CD4-positive, alpha-beta T cell (primary cell): ENCODE results near the gene DENND4A. TPM values are rescaled to one million over a fixed set of nuclear protein-coding genes. Genes with fewer than 3 reads are reported as not detected.

Source experiments
- ATAC-seq: fragments of 200-7000 bp; cut with Tn5 transposase; one replicate; pipeline ENCODE4 v1.10.0; 2022; ENCODE audit warnings: mild to moderate bottlenecking; ENCODE audit not compliant: poor library complexity
- CTCF ChIA-PET: fragments of 350-600 bp; sonication (Branson Sonifier 250); formaldehyde crosslinking; loops from one replicate; lab custom pipeline; 2021; ENCODE audit warnings: antibody characterized with exemption, inconsistent platforms; lab: Charles Lee
- POLR2A ChIA-PET: fragments of 350-600 bp; sonication (Branson Sonifier 250); formaldehyde crosslinking; loops from one replicate; lab custom pipeline; 2021; ENCODE audit warnings: antibody characterized with exemption, inconsistent platforms; lab: Charles Lee
- DNase-seq, 14 experiments: peaks; one replicate each; pipeline ENCODE4 v3.0.0-alpha.2; 2013 to 2020; ENCODE audit warnings: mixed read lengths in 2 of 14
- H3K27ac ChIP-seq, 2 donors: one replicate each; pipeline versions ENCODE4 v1.5.1 to v1.7.0; 2013; ENCODE audit warnings: low read length in 2 of 2, low read depth in 1 of 2, mild to moderate bottlenecking in 1 of 2
- H3K27me3 ChIP-seq, 2 experiments: 1 replicate in 1 of 2; 2 replicates in 1 of 2; pipeline versions ENCODE4 v1.6.1 to v1.7.0; 2013; ENCODE audit warnings: low read length in 2 of 2, control low read depth in 1 of 2, mild to moderate bottlenecking in 1 of 2, moderate library complexity in 1 of 2; ENCODE audit not compliant: insufficient read depth in 2 of 2, control insufficient read depth in 1 of 2
- H3K36me3 ChIP-seq: one replicate; pipeline ENCODE4 v1.6.1; 2013; ENCODE audit warnings: low read length, control low read depth; ENCODE audit not compliant: insufficient read depth
- H3K4me1 ChIP-seq: one replicate; pipeline ENCODE4 v1.6.1; 2013; ENCODE audit warnings: low read length, control low read depth; ENCODE audit not compliant: insufficient read depth
- H3K4me3 ChIP-seq: one replicate; pipeline ENCODE4 v1.5.1; 2013; ENCODE audit warnings: mild to moderate bottlenecking, low read length, moderate library complexity
- H3K9me3 ChIP-seq, 2 experiments: 1 replicate in 1 of 2; 2 replicates in 1 of 2; pipeline versions ENCODE4 v1.6.1 to v1.7.0; 2013; ENCODE audit warnings: low read length in 2 of 2, mild to moderate bottlenecking in 2 of 2, control low read depth in 1 of 2, moderate library complexity in 1 of 2; ENCODE audit not compliant: control insufficient read depth in 1 of 2, insufficient read depth in 1 of 2
- H3K27ac Mint-ChIP-seq: one replicate; pipeline ENCODE4 v1.8.0; 2020; ENCODE audit warnings: mixed read lengths
- H3K27me3 Mint-ChIP-seq: one replicate; pipeline ENCODE4 v1.8.0; 2021; ENCODE audit warnings: mixed read lengths
- H3K36me3 Mint-ChIP-seq: one replicate; pipeline ENCODE4 v1.8.0; 2021; ENCODE audit warnings: low read depth, mixed read lengths
- H3K4me1 Mint-ChIP-seq: one replicate; pipeline ENCODE4 v1.8.0; 2021; ENCODE audit warnings: low read depth, mixed read lengths
- H3K4me3 Mint-ChIP-seq: one replicate; pipeline ENCODE4 v1.8.0; 2020; ENCODE audit warnings: mild to moderate bottlenecking, mixed read lengths
- H3K9me3 Mint-ChIP-seq: one replicate; pipeline ENCODE4 v1.8.0; 2020; ENCODE audit warnings: mixed read lengths
- CTCF ChIP-seq: fragments of 200-600 bp; IDR thresholded peaks from one replicate; pipeline ENCODE4 v1.8.0; 2022; ENCODE audit warnings: antibody characterized with exemption, mild to moderate bottlenecking
- intact Hi-C, 2 experiments: fragments of 100-400 bp; cut with DNase I in 1 of 2; cut with micrococcal nuclease in 1 of 2; formaldehyde crosslinking; loops; one replicate each; pipeline versions ENCODE4 v1.15.1 to v1.9.0; 2023 to 2025; cut with DNase I, micrococcal nuclease
- total RNA-seq, 174 experiments: library from RNA in 2 of 174; stranded (reverse) in 2 of 174; gene quantifications; one replicate each; pipeline ENCODE4 v1.2.3 and lab custom pipeline; 2021 to 2026

Gene DENND4A
- total RNA-seq, 2 experiments from 2014 or later: 64.1 to 69.6 TPM

GRCh38 chr15:65758242-65758641 is 33.9 kb downstream of the DENND4A start:
- Histone ChIP-seq H3K36me3 (peaks cover 35% of the 10 kb centered on the region), H3K4me3 (no peak overlapping the region), H3K4me1 (peaks cover 12% of the 10 kb centered on the region), H3K27ac (no peak overlapping the region), H3K27me3 (no peaks in the 10 kb centered on the region), H3K9me3 (no peaks in the 10 kb centered on the region)
- CTCF ChIA-PET: interaction anchor here (1.5 kb wide), 1 partner anchor 99 kb away, joined by 5 read pairs; no protein-coding TSS in a partner anchor
- no peak for DNase-seq
- no peaks in the 10 kb centered on the region for H3K27me3 Mint-ChIP-seq
- peaks cover 28% of the 10 kb centered on the region for H3K4me1 Mint-ChIP-seq
- H3K36me3 Mint-ChIP-seq: peaks cover 53% of the 10 kb centered on the region
- no peak for TF ChIP-seq CTCF
- H3K9me3 Mint-ChIP-seq: no peaks in the 10 kb centered on the region
- no peak overlapping the region for H3K27ac Mint-ChIP-seq
- intact Hi-C loops: loop anchor here in 1 of 2 experiments (5.0 kb wide), 1 partner anchor 69 kb away; no protein-coding TSS in a partner anchor
- POLR2A ChIA-PET: no interaction called here
- no peak overlapping the region for H3K4me3 Mint-ChIP-seq
- no peak for ATAC-seq

DNA sequence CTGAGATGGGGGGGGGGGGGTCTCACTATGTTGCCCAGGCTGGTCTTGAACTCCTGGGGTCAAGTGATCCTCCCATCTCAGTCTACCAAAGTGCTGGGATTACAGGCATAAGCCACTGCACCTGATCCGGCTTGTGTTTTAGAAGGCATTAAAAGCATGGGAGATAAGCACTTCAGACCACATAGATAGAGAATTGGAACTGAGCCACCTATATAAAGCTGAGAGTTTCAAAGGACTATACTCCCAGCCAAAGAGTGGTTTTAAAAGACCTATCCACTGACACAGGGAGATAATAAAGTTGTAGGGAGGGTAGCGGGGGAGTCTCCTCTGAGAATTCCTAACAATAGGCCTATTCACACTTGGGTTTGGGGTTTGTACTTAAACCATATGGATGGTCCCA is 34.8 kb downstream of the DENND4A start:
- CTCF ChIA-PET: interaction anchor here (1.5 kb wide), 1 partner anchor 100 kb away, joined by 5 read pairs; no protein-coding TSS in a partner anchor
- Mint-ChIP-seq H3K4me1 (peaks cover 18% of the 10 kb centered on the region), H3K4me3 (no peak overlapping the region), H3K9me3 (no peaks in the 10 kb centered on the region), H3K27me3 (no peaks in the 10 kb centered on the region), H3K36me3 (peaks cover 57% of the 10 kb centered on the region), H3K27ac (no peak overlapping the region)
- H3K4me1 ChIP-seq: peaks cover 5% of the 10 kb centered on the region
- H3K27ac ChIP-seq: no peak overlapping the region
- no peaks in the 10 kb centered on the region for H3K9me3 ChIP-seq
- H3K36me3 ChIP-seq: peaks cover 40% of the 10 kb centered on the region
- H3K4me3 ChIP-seq: no peak overlapping the region
- no peak for ATAC-seq
- H3K27me3 ChIP-seq: no peaks in the 10 kb centered on the region
- intact Hi-C loops: loop anchor here in 1 of 2 experiments (5.0 kb wide), 1 partner anchor 70 kb away; no protein-coding TSS in a partner anchor
- TF ChIP-seq CTCF: no peak
- POLR2A ChIA-PET: no interaction called here
- no peak for DNase-seq

DNA sequence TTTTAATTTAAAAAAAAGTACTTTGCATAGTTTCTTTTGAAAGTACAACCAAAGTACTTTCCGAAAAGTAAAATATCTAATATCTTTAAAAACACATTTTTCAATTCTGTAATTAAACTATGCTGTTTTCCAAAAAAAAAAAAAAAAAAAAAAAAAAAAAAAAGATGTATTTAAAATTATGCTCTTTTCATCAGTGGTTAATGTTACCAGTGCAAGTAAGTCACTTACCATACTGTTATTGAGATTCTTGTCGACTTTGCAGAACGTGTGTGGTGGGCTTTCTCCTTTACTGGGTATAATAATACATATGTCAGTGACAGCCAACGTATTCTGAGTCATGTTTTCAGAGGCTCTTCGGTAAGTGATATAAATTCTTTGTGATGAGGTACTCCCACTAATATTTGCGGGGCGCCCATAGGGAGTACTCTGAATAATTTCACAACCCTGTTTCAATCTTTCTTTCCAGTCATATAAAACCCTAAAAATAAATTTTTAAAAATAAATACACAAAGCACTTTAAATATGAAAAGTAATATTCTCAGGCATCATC is 39.9 kb downstream of the DENND4A start:
- ChIA-PET POLR2A (no interaction called here), CTCF (interaction anchor here (0.6 kb wide), 1 partner anchor 104 kb away, joined by 4 read pairs; no protein-coding TSS in a partner anchor)
- Histone ChIP-seq H3K4me1 (no peaks in the 10 kb centered on the region), H3K36me3 (peaks cover 41% of the 10 kb centered on the region), H3K4me3 (no peak overlapping the region), H3K27ac (no peak overlapping the region), H3K27me3 (no peaks in the 10 kb centered on the region), H3K9me3 (no peaks in the 10 kb centered on the region)
- ATAC-seq (no peak), DNase-seq (no peak)
- Mint-ChIP-seq H3K4me3 (no peak overlapping the region), H3K27me3 (no peaks in the 10 kb centered on the region), H3K9me3 (no peaks in the 10 kb centered on the region), H3K27ac (no peak overlapping the region), H3K36me3 (peaks cover 70% of the 10 kb centered on the region), H3K4me1 (peaks cover 21% of the 10 kb centered on the region)
- no peak for TF ChIP-seq CTCF
- intact Hi-C loops: no loop called here
